Liver (tissue), 3 donors: Measurements from ENCODE around the gene NRG2.

Experiments
- CTCF ChIP-seq: fragments of 150-350 bp; IDR thresholded peaks from 2 replicates; pipeline ENCODE4 v1.5.1; 2017; ENCODE audit warnings: improper control_type of control experiment, low read depth, low read length; ENCODE audit not compliant: missing input control
- EGR1 ChIP-seq, 2 donors: IDR thresholded peaks; 2 replicates each; pipeline ENCODE4 v1.6.1; 2016 to 2018; ENCODE audit warnings: antibody characterized with exemption in 2 of 2, low read depth in 2 of 2
- FOXA1 ChIP-seq: IDR thresholded peaks from 2 replicates; pipeline ENCODE4 v1.6.1; 2016; ENCODE audit warnings: antibody characterized with exemption
- GABPA ChIP-seq, 2 donors: IDR thresholded peaks in 1 of 2; conservative IDR thresholded peaks in 1 of 2; 2 replicates each; pipeline ENCODE4 v1.6.1; 2016; ENCODE audit warnings: antibody characterized with exemption in 2 of 2, mild to moderate bottlenecking in 1 of 2, moderate library complexity in 1 of 2
- JUND ChIP-seq, 2 donors: IDR thresholded peaks; 2 replicates each; pipeline ENCODE4 v1.6.1; 2016; ENCODE audit warnings: antibody characterized with exemption in 2 of 2
- SP1 ChIP-seq: IDR thresholded peaks from 2 replicates; pipeline ENCODE4 v1.6.1; 2018; ENCODE audit warnings: antibody characterized with exemption, mild to moderate bottlenecking
- TAF1 ChIP-seq: conservative IDR thresholded peaks from 2 replicates; pipeline ENCODE4 v1.6.1; 2016; ENCODE audit warnings: antibody characterized with exemption, mild to moderate bottlenecking
- ZBTB33 ChIP-seq: IDR thresholded peaks from 2 replicates; pipeline ENCODE4 v1.6.1; 2016; ENCODE audit warnings: antibody characterized with exemption
- TF ChIP-seq, protein P1 (sequence below): IDR thresholded peaks from 2 replicates; pipeline ENCODE4 v1.6.1; 2016; ENCODE audit warnings: antibody characterized with exemption
- donor health status: healthy.
- donor health status: healthy.

GRCh38 chr5:139949710-139950109 is 93.4 kb downstream of the NRG2 start:
- no peak for TF ChIP-seq CTCF
- no peak for TF ChIP-seq FOXA1
- no peak for TF ChIP-seq SP1
- TF ChIP-seq ZBTB33, result no peak
- TF ChIP-seq TAF1, result no peak
- TF ChIP-seq GABPA (IDR thresholded peaks at IDR 0.05 in 1 of 2, conservative IDR thresholded peaks at IDR 0.05 in 1 of 2), result no peak
- no peak for TF ChIP-seq JUND (IDR thresholded peaks at IDR 0.05)
- TF ChIP-seq EGR1 (IDR thresholded peaks at IDR 0.05; ENCODE audit: low read depth in 2 of 2), result no peak
- TF ChIP-seq, protein P1, sequence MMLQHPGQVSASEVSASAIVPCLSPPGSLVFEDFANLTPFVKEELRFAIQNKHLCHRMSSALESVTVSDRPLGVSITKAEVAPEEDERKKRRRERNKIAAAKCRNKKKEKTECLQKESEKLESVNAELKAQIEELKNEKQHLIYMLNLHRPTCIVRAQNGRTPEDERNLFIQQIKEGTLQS, result no peak
